ENCODE measurements around the gene LACTB.
"Not testable (repeated sequence)": the region's sequence is repeated elsewhere in the genome, so short reads cannot be mapped to it uniquely, and the experiment has no call there.

LACTB gene

DNA sequence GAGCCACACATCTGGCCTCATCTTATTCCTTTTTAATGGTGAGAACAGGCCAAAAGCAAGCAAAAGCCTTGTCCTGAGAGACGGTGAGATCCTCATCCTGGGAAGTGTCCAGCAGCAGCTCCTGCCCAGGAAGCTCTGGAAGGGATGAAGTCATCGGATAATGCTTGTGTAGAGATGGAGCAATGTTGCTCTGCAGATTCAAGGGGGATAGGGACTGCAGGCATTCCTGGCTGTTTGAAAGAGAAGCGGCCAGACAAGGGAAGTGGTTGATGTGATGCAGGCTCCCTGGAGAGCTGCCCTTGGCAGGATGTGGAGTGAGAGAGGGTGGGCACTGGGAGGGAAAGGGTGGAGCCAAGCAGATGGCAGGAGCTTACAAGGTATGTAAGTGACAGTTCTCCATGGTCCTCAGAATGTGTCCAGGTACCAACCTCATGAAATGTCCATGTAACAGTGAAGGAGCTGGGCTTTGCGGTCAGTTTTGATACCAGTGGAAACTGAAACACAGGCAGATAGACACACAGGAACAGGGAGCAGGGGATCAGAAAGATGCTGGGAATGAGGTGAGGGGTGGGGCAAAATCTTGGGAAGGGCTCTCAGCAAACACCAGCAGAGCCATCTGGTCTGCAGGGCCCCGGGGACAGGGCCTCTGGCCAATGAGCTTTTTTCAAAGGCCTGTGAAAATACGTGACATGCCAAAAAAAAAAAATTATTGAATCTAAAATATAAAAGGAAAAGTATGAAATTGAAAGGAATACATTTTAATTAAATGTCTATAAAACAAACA lies 32.2 kb upstream of the LACTB start:
- in situ Hi-C loops (cut with HindIII; ENCODE audit: low sequenced_read_pairs) = no loop called here

DNA sequence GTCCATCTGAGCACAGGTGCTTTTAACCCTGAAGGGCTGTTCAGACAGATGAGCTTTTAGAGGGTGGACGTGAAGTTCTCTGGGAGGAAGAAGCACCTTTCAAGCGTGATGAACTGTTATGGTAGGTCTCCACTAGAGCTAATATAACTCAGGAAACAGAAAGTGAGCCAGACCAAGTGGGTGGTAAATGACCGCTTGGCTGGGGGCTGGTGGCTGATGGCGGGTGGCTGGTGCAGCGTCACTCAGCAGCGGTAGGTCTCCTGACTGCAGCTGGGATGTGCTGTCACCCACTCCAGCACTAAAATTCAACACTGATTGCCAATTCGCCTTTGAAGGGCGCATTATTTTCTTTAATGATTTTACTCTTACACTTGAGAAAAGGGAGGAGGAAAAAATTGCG lies 31.2 kb upstream of the LACTB start:
- in situ Hi-C loops (cut with HindIII; ENCODE audit: low sequenced_read_pairs) = no loop called here

DNA sequence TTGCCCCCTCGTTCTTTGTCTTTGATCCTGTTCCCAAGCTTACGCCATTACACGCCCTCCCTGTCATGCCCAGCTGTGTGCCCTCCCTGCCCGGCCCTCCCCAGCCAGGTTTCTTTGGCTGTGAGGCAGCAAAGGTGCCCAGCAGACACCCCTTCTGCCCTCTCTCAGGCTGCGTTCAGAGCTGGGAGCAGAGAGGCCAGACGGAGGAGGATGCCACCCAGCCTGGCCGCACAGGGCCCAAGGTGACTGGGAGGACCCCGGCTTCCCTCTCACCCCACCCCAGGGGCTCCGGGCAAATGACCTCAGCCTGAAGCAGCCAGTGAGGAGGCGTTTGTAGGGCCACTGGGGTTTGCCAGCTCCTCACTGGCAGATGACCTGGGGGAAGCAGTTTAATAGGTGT lies 30.8 kb upstream of the LACTB start:
- in situ Hi-C loops (cut with HindIII; ENCODE audit: low sequenced_read_pairs) = no loop called here

DNA sequence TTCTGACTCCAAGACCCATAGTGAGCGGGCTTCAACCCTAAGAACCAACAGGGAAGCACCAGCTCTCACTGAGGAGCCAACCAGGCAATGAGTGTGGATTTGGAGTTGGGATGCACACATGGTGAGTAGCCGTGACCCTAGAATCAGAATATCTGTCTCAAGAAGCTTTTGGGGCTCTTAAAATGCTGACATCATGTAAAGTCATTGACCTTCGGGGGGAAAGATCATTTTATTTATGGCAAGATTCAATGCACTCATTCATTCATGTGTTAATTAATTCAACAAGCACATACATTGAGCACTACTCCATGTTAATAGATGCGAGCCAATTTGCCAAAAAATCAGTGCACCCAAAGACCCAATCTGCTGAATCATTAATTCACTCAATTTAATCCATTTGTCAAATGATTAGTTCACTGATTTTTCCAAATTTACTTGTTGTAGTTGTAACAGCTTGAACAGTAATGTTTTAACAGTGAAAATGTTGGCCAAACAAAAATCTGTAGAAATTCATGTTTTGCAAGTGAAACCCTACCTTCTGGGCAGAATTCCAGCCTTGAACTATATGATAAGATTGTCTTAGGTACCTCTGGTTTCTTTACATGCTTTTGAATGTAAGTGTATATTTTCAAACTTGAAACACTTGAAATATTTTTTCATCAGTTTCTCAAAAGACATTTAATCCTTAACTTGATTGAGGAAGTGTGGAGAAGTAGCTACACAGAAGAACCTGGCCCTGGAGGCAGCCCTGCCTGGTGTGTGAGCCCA lies 29.8 kb upstream of the LACTB start:
- in situ Hi-C loops (cut with HindIII; ENCODE audit: low sequenced_read_pairs) = no loop called here

DNA sequence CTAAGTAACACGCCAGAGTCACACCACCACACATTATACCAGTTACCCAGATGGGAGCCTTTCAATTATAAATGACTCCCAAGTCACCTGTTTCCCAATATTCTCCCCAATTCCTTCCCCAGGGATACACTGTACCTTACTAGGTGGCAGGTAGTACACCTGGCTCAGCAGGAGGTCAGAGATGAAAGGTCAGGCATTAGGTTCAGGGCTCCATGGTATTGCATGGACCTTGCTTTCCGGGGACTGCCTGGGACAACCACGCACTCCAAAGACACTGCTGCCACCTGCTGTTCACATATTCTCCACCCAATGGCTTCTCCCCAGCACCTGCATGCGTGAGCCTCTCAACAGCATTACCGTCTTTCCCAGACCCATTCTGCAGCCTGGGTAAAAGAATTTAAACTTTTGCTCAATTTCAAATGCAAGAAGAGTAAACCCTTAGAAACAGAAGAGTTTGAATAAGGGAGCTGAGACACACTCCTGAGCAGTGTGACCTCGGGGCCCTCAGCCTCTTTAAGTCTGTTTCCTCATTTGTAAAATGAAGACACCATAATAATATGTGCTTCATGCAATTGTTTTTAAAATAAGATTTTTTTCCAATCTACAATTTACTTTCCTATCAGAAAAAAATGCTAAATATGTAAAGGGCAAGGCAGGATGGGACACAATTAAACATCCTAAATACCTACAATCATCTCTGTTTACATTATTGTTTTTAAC lies 28.0 kb upstream of the LACTB start:
- in situ Hi-C loops (cut with HindIII; ENCODE audit: low sequenced_read_pairs) = no loop called here

DNA sequence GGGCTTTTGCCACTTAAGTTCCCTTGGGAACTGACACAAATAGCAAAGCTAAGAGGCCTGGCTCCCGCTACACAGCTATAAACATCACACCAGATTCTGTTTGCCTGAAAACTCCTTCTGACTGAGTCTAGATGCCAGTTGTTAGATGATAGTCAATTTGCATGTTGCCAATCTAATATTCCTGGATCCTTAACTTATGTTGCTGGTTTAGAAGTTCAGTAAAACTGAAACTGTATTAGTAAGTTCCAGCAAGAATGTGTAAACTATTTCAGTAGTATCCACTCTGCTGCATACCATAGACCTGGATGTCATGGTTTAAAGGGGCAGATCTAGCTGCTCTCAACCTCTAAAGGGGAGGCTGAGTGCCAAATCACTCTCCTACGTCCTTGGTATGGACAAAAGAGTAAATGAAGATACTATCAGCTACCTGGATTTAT lies 27.1 kb upstream of the LACTB start:
- in situ Hi-C loops (cut with HindIII; ENCODE audit: low sequenced_read_pairs) = no loop called here

DNA sequence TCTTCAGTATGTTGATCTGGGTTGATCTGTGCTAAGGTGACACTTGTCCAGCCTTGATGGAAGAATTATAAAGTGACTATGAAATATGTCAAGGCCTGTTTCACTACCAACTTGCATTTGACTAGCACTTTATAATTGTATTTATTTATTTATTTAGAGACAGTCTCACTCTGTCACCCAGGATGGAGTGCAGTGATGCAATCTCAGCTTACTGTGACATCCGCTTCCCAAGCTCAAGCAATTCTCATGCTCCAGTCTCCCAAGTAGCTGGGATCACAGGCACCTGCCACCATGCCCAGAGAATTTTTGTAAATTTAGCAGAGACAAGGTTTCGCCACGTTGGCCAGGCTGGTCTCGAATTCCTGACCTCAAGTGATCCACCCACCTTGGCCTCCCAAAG lies 25.5 kb upstream of the LACTB start:
- in situ Hi-C loops (cut with HindIII; ENCODE audit: low sequenced_read_pairs) = no loop called here

DNA sequence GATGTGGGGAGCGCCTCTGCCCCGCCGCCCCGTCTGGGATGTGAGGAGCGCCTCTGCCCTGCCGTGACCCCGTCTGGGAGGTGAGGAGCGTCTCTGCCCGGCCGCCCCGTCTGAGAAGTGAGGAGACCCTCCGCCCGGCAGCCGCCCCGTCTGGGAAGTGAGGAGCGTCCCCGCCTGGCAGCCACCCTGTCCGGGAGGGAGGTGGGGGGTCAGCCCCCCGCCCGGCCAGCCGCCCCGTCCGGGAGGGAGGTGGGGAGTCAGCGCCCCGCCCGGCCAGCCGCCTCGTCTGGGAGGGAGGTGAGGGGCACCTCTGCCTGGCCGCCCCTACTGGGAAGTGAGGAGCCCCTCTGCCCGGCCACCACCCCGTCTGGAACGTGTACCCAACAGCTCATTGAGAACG lies 22.8 kb upstream of the LACTB start:
- in situ Hi-C loops (cut with HindIII; ENCODE audit: low sequenced_read_pairs) = not testable (repeated sequence)

DNA sequence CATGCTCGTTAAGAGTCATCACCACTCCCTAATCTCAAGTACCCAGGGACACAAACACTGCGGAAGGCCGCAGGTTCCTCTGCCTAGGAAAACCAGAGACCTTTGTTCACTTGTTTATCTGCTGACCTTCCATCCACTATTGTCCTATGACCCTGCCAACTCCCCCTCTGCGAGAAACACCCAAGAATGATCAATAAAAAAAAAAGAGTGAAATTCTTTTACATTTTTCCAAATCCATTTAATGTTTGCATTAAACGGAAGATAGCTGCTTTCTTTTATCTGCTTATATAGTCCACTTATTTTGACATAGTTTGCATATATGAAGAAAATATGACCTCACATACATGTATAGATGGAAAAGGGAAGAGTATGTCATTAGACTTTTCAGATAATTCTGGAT lies 22.1 kb upstream of the LACTB start:
- in situ Hi-C loops (cut with HindIII; ENCODE audit: low sequenced_read_pairs) = not testable (repeated sequence)

DNA sequence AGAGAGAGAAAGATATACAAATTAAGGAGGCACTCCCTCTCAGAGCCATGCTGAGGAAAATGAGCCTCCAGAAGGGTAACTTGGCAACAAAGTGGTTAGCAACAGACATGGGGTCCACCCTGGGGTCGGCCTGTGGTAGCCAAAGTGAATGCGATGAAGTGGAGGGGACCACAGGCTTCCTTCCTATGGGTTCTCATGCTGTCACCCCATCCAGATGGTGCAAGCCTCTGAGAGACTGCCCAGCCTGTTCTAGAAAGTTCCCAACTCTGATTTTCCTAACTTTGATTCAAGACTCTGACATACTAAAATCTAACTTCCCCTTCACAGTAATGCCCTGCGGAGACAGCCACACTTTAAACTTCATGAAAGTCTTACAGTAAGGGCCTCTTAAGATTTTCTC lies 18.2 kb upstream of the LACTB start:
- in situ Hi-C loops (cut with HindIII; ENCODE audit: low sequenced_read_pairs) = no loop called here

DNA sequence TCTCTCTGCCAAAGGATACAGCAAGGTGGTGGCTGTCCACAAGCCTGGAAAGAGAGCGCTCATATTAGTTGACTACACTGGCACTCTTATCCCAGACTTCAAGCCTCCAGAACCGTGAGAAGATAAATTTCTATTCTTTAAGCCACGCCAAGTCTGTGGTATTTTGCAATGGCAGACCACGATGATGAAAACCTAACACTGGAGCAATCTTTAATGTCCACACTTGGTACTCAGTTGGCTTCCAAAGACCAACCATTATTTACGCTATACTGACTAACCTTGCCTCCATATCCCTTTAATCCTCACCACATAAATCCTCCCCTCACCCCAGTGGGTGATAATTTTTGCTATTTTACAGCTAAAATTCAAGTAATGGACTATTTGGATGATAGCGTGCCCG lies 16.9 kb upstream of the LACTB start:
- in situ Hi-C loops (cut with HindIII; ENCODE audit: low sequenced_read_pairs) = no loop called here

DNA sequence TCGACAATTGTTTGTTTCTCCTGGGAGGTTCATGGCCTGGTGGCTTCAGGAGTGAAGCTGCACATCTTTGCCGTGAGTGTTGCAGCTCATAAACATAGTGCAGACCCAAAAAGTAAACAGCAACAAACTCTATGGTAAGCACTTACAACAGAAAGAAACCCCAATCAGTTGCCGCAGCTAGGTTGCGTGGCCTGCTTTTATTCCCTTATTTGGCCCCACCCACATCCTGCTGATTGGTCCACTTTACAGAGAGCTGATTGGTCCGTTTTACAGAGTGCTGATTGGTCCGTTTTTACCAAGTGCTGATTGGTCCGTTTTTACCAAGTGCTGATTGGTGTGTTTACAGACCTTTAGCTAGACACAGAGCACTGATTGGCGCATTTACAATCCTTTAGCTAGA lies 16.3 kb upstream of the LACTB start:
- in situ Hi-C loops (cut with HindIII; ENCODE audit: low sequenced_read_pairs) = not testable (repeated sequence)

DNA sequence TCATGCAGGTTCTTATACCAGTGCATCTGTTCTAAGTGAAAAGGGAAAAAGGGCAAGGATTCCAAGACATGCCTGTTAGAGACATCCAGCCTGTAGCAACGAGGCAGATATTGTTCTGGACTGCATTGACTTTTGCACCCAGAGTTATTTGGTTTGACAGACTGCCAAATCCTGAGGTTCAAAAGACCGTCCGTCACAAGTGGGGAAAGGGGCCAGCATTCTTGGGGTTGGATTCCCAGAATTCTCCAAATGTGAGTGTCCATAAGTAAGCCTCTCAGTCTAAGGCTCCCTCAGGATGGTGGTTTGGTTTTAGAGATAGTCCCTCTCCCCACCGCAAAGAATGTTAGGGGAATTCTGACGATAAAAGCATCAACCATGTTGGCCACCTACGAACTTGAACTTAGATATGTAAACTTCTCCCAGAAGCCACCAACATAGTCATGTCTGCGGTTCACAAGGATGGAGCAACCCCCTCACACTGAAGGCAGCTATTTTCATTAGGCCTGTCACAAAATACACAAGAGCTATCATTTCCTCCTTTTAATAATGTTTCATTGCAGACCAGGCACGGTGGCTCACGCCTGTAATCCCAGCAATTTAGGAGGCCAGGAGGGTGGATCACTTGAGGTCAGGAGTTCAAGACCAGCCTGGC lies 13.6 kb upstream of the LACTB start:
- in situ Hi-C loops (cut with HindIII; ENCODE audit: low sequenced_read_pairs) = no loop called here

DNA sequence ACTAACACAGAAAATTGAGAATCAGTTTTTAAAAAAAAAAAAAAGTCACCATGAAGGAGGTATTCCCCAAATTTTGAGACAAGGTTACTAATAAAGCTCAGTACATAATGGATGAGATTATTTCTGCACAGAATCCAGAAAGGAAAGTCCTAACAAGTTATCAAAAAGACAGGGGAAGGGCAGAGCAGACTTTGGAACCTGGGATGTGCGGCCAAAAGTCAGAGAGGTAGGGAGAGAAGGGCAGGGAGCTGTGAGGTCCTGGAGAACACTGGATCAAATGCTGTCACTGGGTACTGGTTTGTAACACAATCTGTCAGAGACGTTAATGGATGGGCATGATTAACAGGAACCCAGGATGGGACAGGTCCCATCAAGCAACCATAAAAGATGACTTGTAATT lies 12.2 kb upstream of the LACTB start:
- in situ Hi-C loops (cut with HindIII; ENCODE audit: low sequenced_read_pairs) = no loop called here

DNA sequence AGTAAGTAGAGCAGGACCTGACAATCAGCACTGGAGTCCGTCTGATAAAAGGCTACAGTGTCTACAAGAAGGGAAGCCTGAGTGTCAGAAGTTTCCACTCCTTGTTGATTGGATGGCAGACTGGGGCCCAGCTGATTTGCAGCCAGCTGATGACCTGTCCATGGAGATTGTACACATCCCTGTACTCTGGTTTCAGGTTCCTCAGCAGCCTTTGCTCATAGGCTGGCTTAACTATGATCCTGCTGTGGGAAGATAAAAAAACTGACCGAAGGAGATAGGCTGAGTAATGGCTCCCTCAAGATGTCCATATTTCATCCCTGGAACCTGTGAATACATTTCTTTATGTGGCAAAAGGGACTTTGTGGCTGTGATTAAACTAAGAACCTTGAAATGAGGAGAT lies 11.7 kb upstream of the LACTB start:
- in situ Hi-C loops (cut with HindIII; ENCODE audit: low sequenced_read_pairs) = no loop called here

DNA sequence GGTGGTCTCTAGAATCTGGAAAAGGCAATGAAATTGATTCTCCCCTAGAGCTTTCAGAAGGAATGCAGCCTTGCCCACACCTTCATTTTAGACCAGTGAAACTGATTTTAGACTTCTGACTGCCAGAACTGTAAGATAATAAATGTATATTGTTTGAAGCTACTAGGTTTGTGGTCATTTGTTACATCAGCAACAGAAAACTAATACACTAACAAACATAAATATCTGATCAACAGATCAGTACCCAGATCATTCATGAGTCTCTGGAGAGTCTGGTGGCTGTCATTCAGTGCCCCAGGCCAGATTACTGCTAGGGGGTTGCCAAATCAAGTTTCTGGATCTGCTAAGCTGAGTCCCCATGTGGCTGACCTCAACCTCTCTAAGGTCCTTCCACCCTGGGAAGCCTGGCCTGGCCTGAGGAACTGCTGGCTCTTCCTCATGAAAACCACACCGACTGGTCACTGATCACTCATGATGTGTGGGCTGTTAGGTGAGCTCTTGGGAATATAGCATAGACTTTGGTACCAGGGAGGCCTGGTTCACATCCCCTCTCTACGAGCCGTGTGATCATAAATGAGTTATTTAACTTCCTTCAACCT lies 11.1 kb upstream of the LACTB start:
- in situ Hi-C loops (cut with HindIII; ENCODE audit: low sequenced_read_pairs) = no loop called here

DNA sequence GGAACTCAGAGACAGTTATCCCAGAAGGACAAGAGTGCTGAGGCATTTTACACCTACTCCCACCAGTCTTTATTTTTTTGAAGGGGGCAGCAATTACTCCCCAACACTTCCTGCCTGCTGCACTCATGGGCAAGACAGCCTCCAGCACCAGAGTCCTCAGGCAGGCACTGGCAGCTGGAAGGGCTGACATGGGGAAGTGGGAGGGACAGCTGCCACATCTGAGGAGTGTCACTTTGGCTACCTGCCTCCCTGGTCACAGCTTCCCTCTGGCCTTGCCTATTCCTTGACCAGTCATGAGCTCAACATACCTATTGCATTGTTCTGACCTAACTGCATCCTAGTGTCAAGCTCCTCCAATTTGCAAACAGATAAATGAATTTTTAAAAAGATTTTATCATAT lies 10.2 kb upstream of the LACTB start:
- in situ Hi-C loops (cut with HindIII; ENCODE audit: low sequenced_read_pairs) = no loop called here

DNA sequence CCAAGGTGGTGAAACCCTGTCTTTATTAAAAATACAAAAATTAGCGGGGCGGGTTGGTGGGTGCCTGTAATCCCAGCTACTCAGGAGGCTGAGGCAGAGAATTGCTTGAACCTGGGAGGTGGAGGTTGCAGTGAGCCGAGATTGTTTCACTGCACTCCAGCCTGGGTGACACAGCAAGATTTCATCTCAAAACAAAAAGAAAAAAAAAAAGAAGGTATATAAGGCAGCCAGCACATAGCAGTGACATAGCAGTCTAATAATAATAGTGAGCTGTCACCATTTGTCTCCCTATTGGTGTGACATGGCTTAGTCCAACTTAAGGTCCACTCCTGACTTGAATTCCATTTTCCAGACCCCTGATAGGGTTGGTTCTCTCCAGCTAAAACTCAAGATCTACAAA lies 8.8 kb upstream of the LACTB start:
- in situ Hi-C loops (cut with HindIII; ENCODE audit: low sequenced_read_pairs) = no loop called here

DNA sequence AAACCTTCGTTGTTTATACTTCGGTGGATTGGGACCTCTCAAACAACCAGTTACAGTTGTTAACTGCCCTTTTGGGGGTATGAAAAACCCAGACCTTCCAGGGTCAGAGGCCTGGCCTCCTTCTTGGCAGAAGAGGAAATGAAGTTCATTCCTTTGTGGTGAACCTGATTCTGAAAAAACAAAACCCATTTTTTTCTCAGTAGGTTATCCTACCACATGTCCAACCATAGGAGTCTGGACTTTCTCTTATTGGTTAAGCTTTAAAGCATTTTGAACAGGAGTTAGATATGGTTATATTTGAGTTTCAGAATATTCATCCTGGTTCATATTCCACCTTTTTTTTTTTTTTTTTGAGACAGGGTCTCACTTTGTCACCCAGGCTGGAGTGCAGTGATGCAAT lies 7.2 kb upstream of the LACTB start:
- in situ Hi-C loops (cut with HindIII; ENCODE audit: low sequenced_read_pairs) = no loop called here

DNA sequence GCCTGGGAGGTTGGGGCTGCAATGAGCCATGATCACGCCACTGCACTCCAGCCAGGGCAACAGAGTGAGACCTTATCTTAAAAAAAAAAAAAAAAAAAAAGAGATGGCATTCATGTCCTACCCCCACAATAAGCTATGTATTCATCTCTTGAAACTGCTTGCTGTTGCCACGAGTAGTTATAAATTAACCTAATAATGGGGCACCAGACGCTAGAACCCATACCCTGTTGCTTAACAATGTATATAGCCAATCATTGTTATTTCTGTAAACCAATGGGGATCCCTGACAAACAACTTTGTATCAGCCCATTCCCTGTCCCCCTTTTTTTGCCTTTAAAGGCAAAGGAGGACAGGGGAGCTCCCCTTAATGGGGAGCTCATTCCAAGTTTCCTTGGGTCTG lies 2.8 kb upstream of the LACTB start:
- in situ Hi-C loops (cut with HindIII; ENCODE audit: low sequenced_read_pairs) = no loop called here
